IMR-90 (cell line): ENCODE results near the gene CIAO3. TPM values are rescaled to one million over a fixed set of nuclear protein-coding genes. Genes with fewer than 3 reads are reported as not detected.

Experiments used
- ATAC-seq: fragments of 200-7000 bp; cut with Tn5 transposase; 2 replicates; pipeline ENCODE4 v1.9.1; 2020; ENCODE audit warnings: low read depth, mild to moderate bottlenecking, moderate library complexity
- BruUV-seq: library from RNA; stranded (reverse); fragments of 400-500 nt; replicated peaks from 2 replicates; lab custom pipeline; 2021; lab: Mats Ljungman, UMichigan
- CTCF ChIA-PET: fragments of 300-600 bp; formaldehyde crosslinking; extraction: SDS; loops from one replicate; lab custom pipeline; 2021; ENCODE audit warnings: antibody characterized with exemption; lab: Yijun Ruan, JAX
- POLR2A ChIA-PET: fragments of 300-600 bp; sonication (Branson Sonifier 250); formaldehyde crosslinking; loops from one replicate; lab custom pipeline; 2022; ENCODE audit warnings: antibody characterized with exemption; ENCODE audit not compliant: unreplicated experiment; lab: Charles Lee
- DNase-seq: peaks from one replicate; pipeline ENCODE4 v3.0.0; 2013
- H2AFZ ChIP-seq: replicated peaks from 2 replicates; pipeline ENCODE3; 2013; ENCODE audit warnings: low read length, mild to moderate bottlenecking; ENCODE audit not compliant: poor library complexity
- H2AK5ac ChIP-seq: 2 replicates; pipeline ENCODE4 v1.6.1; 2013; ENCODE audit warnings: low read depth, low read length, inconsistent platforms
- H2AK9ac ChIP-seq: replicated peaks from 2 replicates; pipeline ENCODE3; 2013; ENCODE audit warnings: mild to moderate bottlenecking, low read depth, low read length, moderate library complexity; ENCODE audit not compliant: poor library complexity
- H2BK120ac ChIP-seq: 2 replicates; pipeline ENCODE4 v1.6.1; 2013; ENCODE audit warnings: low read depth, low read length, inconsistent platforms
- H2BK15ac ChIP-seq: 3 replicates; pipeline ENCODE4 v1.6.1; 2013; ENCODE audit warnings: low read depth, low read length, inconsistent platforms
- H2BK20ac ChIP-seq: 2 replicates; pipeline ENCODE4 v1.6.1; 2013; ENCODE audit warnings: low read depth, mild to moderate bottlenecking, inconsistent platforms, low read length, moderate library complexity
- H2BK5ac ChIP-seq: 2 replicates; pipeline ENCODE4 v1.6.1; 2013; ENCODE audit warnings: mild to moderate bottlenecking, low read depth, low read length, inconsistent platforms; ENCODE audit not compliant: poor library complexity, severe bottlenecking
- H3K14ac ChIP-seq: replicated peaks from 2 replicates; pipeline ENCODE4 v1.6.1; 2013; ENCODE audit warnings: low read depth, low read length, inconsistent platforms
- H3K18ac ChIP-seq: 2 replicates; pipeline ENCODE4 v1.6.1; 2013; ENCODE audit warnings: low read depth, low read length, control low read depth
- H3K23ac ChIP-seq: 2 replicates; pipeline ENCODE4 v1.6.1; 2013; ENCODE audit warnings: low read depth, low read length, inconsistent platforms
- H3K27ac ChIP-seq: 2 replicates; pipeline ENCODE4 v1.5.1; 2013; ENCODE audit warnings: mild to moderate bottlenecking, control low read depth, low read length; ENCODE audit not compliant: insufficient read depth
- H3K27me3 ChIP-seq: 2 replicates; pipeline ENCODE4 v1.6.1; 2013; ENCODE audit warnings: low read length; ENCODE audit not compliant: control insufficient read depth, insufficient read depth
- H3K36me3 ChIP-seq: 2 replicates; pipeline ENCODE4 v1.6.1; 2013; ENCODE audit warnings: low read length, mixed read lengths; ENCODE audit not compliant: control insufficient read depth, insufficient read depth
- H3K4ac ChIP-seq: 2 replicates; pipeline ENCODE4 v1.6.1; 2013; ENCODE audit warnings: low read depth, low read length, inconsistent platforms
- H3K4me1 ChIP-seq: 2 replicates; pipeline ENCODE4 v1.6.1; 2013; ENCODE audit warnings: low read length, mixed read lengths; ENCODE audit not compliant: control insufficient read depth, insufficient read depth
- H3K4me2 ChIP-seq: 2 replicates; pipeline ENCODE4 v1.6.1; 2013; ENCODE audit warnings: low read depth, mild to moderate bottlenecking, control low read depth, low read length, moderate library complexity
- H3K4me3 ChIP-seq: 2 replicates; pipeline ENCODE4 v1.5.1; 2013; ENCODE audit warnings: low read depth, mild to moderate bottlenecking, control low read depth, low read length, moderate library complexity; ENCODE audit not compliant: insufficient read depth
- H3K56ac ChIP-seq: 2 replicates; pipeline ENCODE4 v1.6.1; 2013; ENCODE audit warnings: low read length, inconsistent platforms; ENCODE audit not compliant: insufficient read depth; ENCODE audit errors: extremely low read depth
- H3K79me1 ChIP-seq, 2 experiments: 2 replicates each; pipeline ENCODE4 v1.6.1; 2013; ENCODE audit warnings: low read length in 2 of 2, inconsistent platforms in 1 of 2, low read depth in 1 of 2
- H3K9ac ChIP-seq: 2 replicates; pipeline ENCODE4 v1.6.1; 2013; ENCODE audit warnings: low read depth, low read length, control low read depth
- H3K9me1 ChIP-seq: 2 replicates; pipeline ENCODE4 v1.6.1; 2013; ENCODE audit warnings: low read length, inconsistent platforms; ENCODE audit not compliant: insufficient read depth
- H3K9me3 ChIP-seq: 2 replicates; pipeline ENCODE4 v1.6.1; 2013; ENCODE audit warnings: low read length; ENCODE audit not compliant: control insufficient read depth, insufficient read depth
- H4K20me1 ChIP-seq: 2 replicates; pipeline ENCODE4 v1.6.1; 2013; ENCODE audit warnings: low read length, inconsistent platforms; ENCODE audit not compliant: insufficient read depth
- H4K5ac ChIP-seq: 2 replicates; pipeline ENCODE4 v1.6.1; 2013; ENCODE audit warnings: mild to moderate bottlenecking, low read depth, low read length, control low read depth
- H4K8ac ChIP-seq, 2 experiments: 2 replicates each; pipeline ENCODE4 v1.6.1; 2013; ENCODE audit warnings: low read depth in 2 of 2, low read length in 2 of 2, control low read depth in 1 of 2, inconsistent platforms in 1 of 2
- H4K91ac ChIP-seq: 2 replicates; pipeline ENCODE4 v1.6.1; 2013; ENCODE audit warnings: low read depth, low read length, inconsistent platforms; ENCODE audit not compliant: insufficient read depth
- BHLHE40 ChIP-seq: fragments of 150-350 bp; IDR thresholded peaks from 2 replicates; pipeline ENCODE4 v1.6.1; 2016; ENCODE audit warnings: mild to moderate bottlenecking, low read depth, low read length
- CEBPB ChIP-seq: IDR thresholded peaks from 2 replicates; pipeline ENCODE4 v1.6.1; 2012; ENCODE audit warnings: low read depth, low read length, improper control_type of control experiment
- CHD1 ChIP-seq: IDR thresholded peaks from 2 replicates; pipeline ENCODE4 v1.6.1; 2012; ENCODE audit warnings: low read depth, low read length, improper control_type of control experiment
- ELK1 ChIP-seq: fragments of 150-350 bp; IDR thresholded peaks from 2 replicates; pipeline ENCODE4 v1.6.1; 2016; ENCODE audit warnings: low read depth, mild to moderate bottlenecking, low read length, moderate library complexity, borderline replicate concordance
- MAFK ChIP-seq: IDR thresholded peaks from 2 replicates; pipeline ENCODE4 v1.6.1; 2012; ENCODE audit warnings: low read depth, low read length, improper control_type of control experiment
- MAZ ChIP-seq: IDR thresholded peaks from 2 replicates; pipeline ENCODE4 v1.6.1; 2012; ENCODE audit warnings: low read depth, mild to moderate bottlenecking, low read length, improper control_type of control experiment, moderate library complexity, borderline replicate concordance
- MXI1 ChIP-seq: IDR thresholded peaks from 2 replicates; pipeline ENCODE4 v1.6.1; 2012; ENCODE audit warnings: low read depth, mild to moderate bottlenecking, low read length, moderate library complexity, borderline replicate concordance
- NFE2L2 ChIP-seq: fragments of 150-350 bp; IDR thresholded peaks from 2 replicates; pipeline ENCODE4 v1.6.1; 2016; ENCODE audit warnings: low read depth, mild to moderate bottlenecking, low read length
- POLR2A ChIP-seq: IDR thresholded peaks from 2 replicates; pipeline ENCODE4 v1.6.1; 2012; ENCODE audit warnings: mild to moderate bottlenecking, low read depth, low read length
- RAD21 ChIP-seq: IDR thresholded peaks from 2 replicates; pipeline ENCODE4 v1.6.1; 2012; ENCODE audit warnings: low read length, improper control_type of control experiment
- RCOR1 ChIP-seq: IDR thresholded peaks from 2 replicates; pipeline ENCODE4 v1.6.1; 2012; ENCODE audit warnings: mild to moderate bottlenecking, low read length, improper control_type of control experiment; ENCODE audit not compliant: insufficient replicate concordance
- RFX5 ChIP-seq: IDR thresholded peaks from 2 replicates; pipeline ENCODE4 v1.8.0; 2012; ENCODE audit warnings: low read depth, mild to moderate bottlenecking, low read length, moderate library complexity
- SMC3 ChIP-seq: fragments of 150-350 bp; IDR thresholded peaks from 2 replicates; pipeline ENCODE4 v1.6.1; 2016; ENCODE audit warnings: low read depth, mild to moderate bottlenecking, antibody characterized with exemption, low read length, moderate library complexity
- USF2 ChIP-seq: fragments of 150-350 bp; IDR thresholded peaks from 2 replicates; pipeline ENCODE4 v1.6.1; 2017; ENCODE audit warnings: mild to moderate bottlenecking, antibody characterized with exemption, low read length, low read depth
- WGBS, 2 experiments: methylation state at CpG; one replicate each; pipeline versions ENCODE4 v1.1.5 to v1.1.7; 2013; ENCODE audit warnings: missing lambda C conversion rate in 2 of 2; ENCODE audit not compliant: insufficient read length in 1 of 2; ENCODE audit errors: extremely low coverage in 2 of 2; 5-methylcytosine and 5-hydroxymethylcytosine counted together
- dilution Hi-C: fragments of 300-500 bp; cut with HindIII; formaldehyde crosslinking; loops from one replicate; pipeline ENCODE4 v1.14.3; 2018; ENCODE audit warnings: low sequenced_read_pairs; ENCODE audit not compliant: unreplicated experiment
- in situ Hi-C: fragments of 300-500 bp; cut with MboI; formaldehyde crosslinking; loops from 3 replicates; pipeline ENCODE4 v1.14.3; 2019; ENCODE audit warnings: low sequenced_read_pairs, inconsistent platforms, mixed read lengths
- intact Hi-C: fragments of 100-400 bp; cut with micrococcal nuclease; formaldehyde crosslinking; loops from 2 replicates; pipeline ENCODE4 v1.10.0; 2022
- polyA plus RNA-seq, 3 experiments: library from polyadenylated mRNA; depleted of rRNA; stranded (reverse); fragments of >200 nt; gene quantifications; 2 replicates each; pipeline ENCODE4 v1.2.3, GENCODE V29; 2012; ENCODE audit warnings: low replicate concordance in 1 of 3
- total RNA-seq: library from RNA; depleted of rRNA; stranded (reverse); fragments of >200 nt; gene quantifications from 2 replicates; pipeline ENCODE4 v1.2.3, GENCODE V29; 2012
- TF ChIP-seq, protein P1 (sequence below): conservative IDR thresholded peaks from 2 replicates; pipeline ENCODE4 v1.5.1; 2012; ENCODE audit warnings: mild to moderate bottlenecking, low read depth, low read length, improper control_type of control experiment

CIAO3 gene
- total and polyA plus RNA-seq, 2 of the 4 experiments (the other 2 are of a cell fraction) = 17.0 to 20.2 TPM

DNA sequence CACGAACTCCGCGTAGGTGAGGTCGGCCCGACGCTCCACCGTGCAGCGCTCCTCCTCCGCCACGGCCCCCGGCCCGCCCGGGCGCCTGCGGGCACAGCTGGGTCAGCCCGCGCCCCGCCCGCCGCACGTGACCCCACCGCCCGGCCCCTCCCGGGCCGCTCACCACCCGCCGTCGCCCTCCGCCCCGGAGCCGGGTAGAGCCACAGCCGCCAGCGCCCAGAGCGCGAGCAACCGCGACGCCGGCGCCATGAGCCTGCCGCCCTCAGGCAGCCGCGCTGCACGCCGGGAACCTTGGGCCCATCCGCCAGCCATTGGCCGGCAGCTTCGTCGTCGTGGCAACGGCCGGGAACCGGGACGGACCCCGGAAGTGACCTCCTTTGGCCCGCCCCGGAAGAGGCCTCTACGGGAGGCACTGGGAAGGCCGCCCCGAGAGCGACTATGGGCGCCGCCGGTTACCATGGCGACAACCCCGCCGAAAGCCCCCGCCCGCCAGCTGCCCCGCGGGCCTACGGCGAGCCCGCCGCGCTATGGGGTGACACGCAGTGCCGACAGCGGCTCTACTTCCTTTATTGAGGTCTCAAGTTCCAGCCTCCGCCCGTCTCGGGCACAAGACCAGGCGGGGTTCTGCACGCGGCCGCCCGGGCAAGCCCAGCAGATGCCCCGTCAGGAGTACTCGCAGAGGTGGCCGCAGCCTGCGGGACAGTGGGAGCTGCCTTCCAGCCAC lies 56.6 kb downstream of the CIAO3 start, which contains the start of gene JMJD8:
Gene JMJD8 (minus strand): TSS at position 264 of the 724 bp plus-strand sequence. CDS start 15 bp downstream, at position 249.
- peak; percentile 42 for ATAC-seq
- Histone ChIP-seq H3K4me1 (peaks cover 24% of the 10 kb centered on the region), H4K91ac (peak within 1 kb of the TSS; percentile 62; the same call in 1 of the 2 replicates), H3K79me1 (peaks cover 13 to 56% of the 10 kb centered on the region in 2 experiments), H3K9ac (peak within 1 kb of the TSS; percentile 72), H2BK15ac (no peak within 1 kb of the TSS), H3K23ac (no peak within 1 kb of the TSS), H4K5ac (peak within 1 kb of the TSS; percentile 32), H2AK5ac (peak within 1 kb of the TSS; percentile 87), H4K8ac (peak within 1 kb of the TSS; percentile 80 to 94), H3K9me1 (peaks cover 12% of the 10 kb centered on the region), H3K14ac (no peak within 1 kb of the TSS), H3K27me3 (no peaks in the 10 kb centered on the region), H3K4ac (peak within 1 kb of the TSS; percentile 63), H3K36me3 (peaks cover 41% of the 10 kb centered on the region), H3K9me3 (no peaks in the 10 kb centered on the region), H3K4me3 (peak within 1 kb of the TSS; percentile 81), H2BK20ac (no peak within 1 kb of the TSS), H3K56ac (no peak within 1 kb of the TSS), H3K4me2 (peak within 1 kb of the TSS; percentile 85), H2AK9ac (peak within 1 kb of the TSS; percentile 93), H2BK5ac (peak within 1 kb of the TSS; percentile 29), H2AFZ (peak within 1 kb of the TSS; percentile 87), H2BK120ac (no peak within 1 kb of the TSS), H3K18ac (no peak within 1 kb of the TSS), H4K20me1 (peaks cover 34% of the 10 kb centered on the region), H3K27ac (peak within 1 kb of the TSS; percentile 54)
- intact Hi-C loops = no loop called here
- dilution Hi-C loops = no loop called here
- DNase-seq = peak; percentile 92
- no TSS peak for BruUV-seq
- in situ Hi-C loops = no loop called here
- CTCF ChIA-PET = no interaction called here
- POLR2A ChIA-PET = no interaction called here
- WGBS, 2 experiments = 6% methylated on average over 89 of the region's 91 CpGs; no CpG with 5 or more reads in 1 of the 2 experiments
- TF ChIP-seq SMC3 = no peak
- TF ChIP-seq MXI1 = peak; percentile 88; the same call in 1 of the 2 replicates
- TF ChIP-seq, protein P1, sequence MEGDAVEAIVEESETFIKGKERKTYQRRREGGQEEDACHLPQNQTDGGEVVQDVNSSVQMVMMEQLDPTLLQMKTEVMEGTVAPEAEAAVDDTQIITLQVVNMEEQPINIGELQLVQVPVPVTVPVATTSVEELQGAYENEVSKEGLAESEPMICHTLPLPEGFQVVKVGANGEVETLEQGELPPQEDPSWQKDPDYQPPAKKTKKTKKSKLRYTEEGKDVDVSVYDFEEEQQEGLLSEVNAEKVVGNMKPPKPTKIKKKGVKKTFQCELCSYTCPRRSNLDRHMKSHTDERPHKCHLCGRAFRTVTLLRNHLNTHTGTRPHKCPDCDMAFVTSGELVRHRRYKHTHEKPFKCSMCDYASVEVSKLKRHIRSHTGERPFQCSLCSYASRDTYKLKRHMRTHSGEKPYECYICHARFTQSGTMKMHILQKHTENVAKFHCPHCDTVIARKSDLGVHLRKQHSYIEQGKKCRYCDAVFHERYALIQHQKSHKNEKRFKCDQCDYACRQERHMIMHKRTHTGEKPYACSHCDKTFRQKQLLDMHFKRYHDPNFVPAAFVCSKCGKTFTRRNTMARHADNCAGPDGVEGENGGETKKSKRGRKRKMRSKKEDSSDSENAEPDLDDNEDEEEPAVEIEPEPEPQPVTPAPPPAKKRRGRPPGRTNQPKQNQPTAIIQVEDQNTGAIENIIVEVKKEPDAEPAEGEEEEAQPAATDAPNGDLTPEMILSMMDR = no peak
- TF ChIP-seq NFE2L2 = no peak
- TF ChIP-seq CEBPB = no peak
- TF ChIP-seq POLR2A = no peak
- peak; percentile 42; the same call in 1 of the 2 replicates for TF ChIP-seq BHLHE40
- TF ChIP-seq USF2 = peak; percentile 61
- no peak for TF ChIP-seq RCOR1
- no peak for TF ChIP-seq RAD21
- TF ChIP-seq CHD1 = no peak
- peak; percentile 14; the same call in 1 of the 2 replicates for TF ChIP-seq MAZ
- TF ChIP-seq ELK1 = no peak
- TF ChIP-seq RFX5 = no peak
- no peak for TF ChIP-seq MAFK
